Parathyroid adenoma (tissue), 2 donors: ENCODE data around the gene SYT2.

ENCODE experiments used
- H2AFZ ChIP-seq: fragments of 300-600 bp; sonication (generic); one replicate; pipeline ENCODE4 v1.7.0; 2017; ENCODE audit warnings: antibody characterized with exemption, mild to moderate bottlenecking
- H3K27ac ChIP-seq: fragments of 300-600 bp; sonication (generic); one replicate; pipeline ENCODE4 v1.7.0; 2017
- H3K27me3 ChIP-seq: fragments of 300-600 bp; sonication (generic); one replicate; pipeline ENCODE4 v1.7.0; 2017; ENCODE audit warnings: low read length; ENCODE audit not compliant: control insufficient read depth, insufficient read depth
- H3K36me3 ChIP-seq: fragments of 300-600 bp; sonication (generic); one replicate; pipeline ENCODE4 v1.7.0; 2017; ENCODE audit warnings: low read length; ENCODE audit not compliant: control insufficient read depth, insufficient read depth
- H3K4me1 ChIP-seq: fragments of 300-600 bp; sonication (generic); one replicate; pipeline ENCODE4 v1.7.0; 2017; ENCODE audit warnings: control low read depth
- H3K4me2 ChIP-seq: fragments of 300-600 bp; sonication (generic); one replicate; pipeline ENCODE4 v1.7.0; 2017; ENCODE audit warnings: low read length
- H3K4me3 ChIP-seq: fragments of 300-600 bp; sonication (generic); one replicate; pipeline ENCODE4 v1.7.0; 2017; ENCODE audit warnings: low read depth, low read length
- H3K79me2 ChIP-seq: fragments of 300-600 bp; sonication (generic); one replicate; pipeline ENCODE4 v1.7.0; 2017; ENCODE audit warnings: control low read depth
- H3K9ac ChIP-seq: fragments of 300-600 bp; sonication (generic); one replicate; pipeline ENCODE4 v1.7.0; 2017; ENCODE audit warnings: mild to moderate bottlenecking
- H3K9me3 ChIP-seq: fragments of 300-600 bp; sonication (generic); one replicate; pipeline ENCODE4 v1.7.0; 2017; ENCODE audit warnings: low read length; ENCODE audit not compliant: control insufficient read depth
- CTCF ChIP-seq: fragments of 300-600 bp; sonication (generic); IDR thresholded peaks from one replicate; pipeline ENCODE4 v1.7.0; 2017; ENCODE audit warnings: antibody characterized with exemption, mild to moderate bottlenecking
- donor health status: primary hyperparathyroidism.

The SYT2 gene

GRCh38 chr1:202671399-202671798 lies 38.9 kb downstream of the SYT2 start:
- TF ChIP-seq CTCF: no peak
- Histone ChIP-seq H2AFZ (no peak overlapping the region), H3K4me1 (no peaks in the 10 kb centered on the region), H3K9ac (no peak overlapping the region), H3K4me3 (no peak overlapping the region), H3K36me3 (no peaks in the 10 kb centered on the region), H3K79me2 (no peaks in the 10 kb centered on the region), H3K27ac (no peak overlapping the region), H3K9me3 (no peaks in the 10 kb centered on the region), H3K27me3 (no peaks in the 10 kb centered on the region), H3K4me2 (no peak overlapping the region)

GRCh38 chr1:202665417-202665816 lies 44.8 kb downstream of the SYT2 start:
- no peaks in the 10 kb centered on the region for H3K27me3 ChIP-seq
- no peak for TF ChIP-seq CTCF
- no peak overlapping the region for H3K4me3 ChIP-seq
- no peak overlapping the region for H3K9ac ChIP-seq
- no peak overlapping the region for H3K27ac ChIP-seq
- no peaks in the 10 kb centered on the region for H3K79me2 ChIP-seq
- no peaks in the 10 kb centered on the region for H3K36me3 ChIP-seq
- no peak overlapping the region for H3K4me2 ChIP-seq
- H3K4me1 ChIP-seq: no peaks in the 10 kb centered on the region
- H3K9me3 ChIP-seq: no peaks in the 10 kb centered on the region
- H2AFZ ChIP-seq: no peak overlapping the region

- TF ChIP-seq CTCF: no peak
- H3K9ac ChIP-seq: no peak overlapping the region
- no peak overlapping the region for H3K27ac ChIP-seq
- no peaks in the 10 kb centered on the region for H3K27me3 ChIP-seq
- no peaks in the 10 kb centered on the region for H3K4me1 ChIP-seq
- no peak overlapping the region for H2AFZ ChIP-seq
- no peak overlapping the region for H3K4me3 ChIP-seq
- H3K36me3 ChIP-seq: no peaks in the 10 kb centered on the region
- no peaks in the 10 kb centered on the region for H3K9me3 ChIP-seq
- H3K79me2 ChIP-seq: no peaks in the 10 kb centered on the region
- no peak overlapping the region for H3K4me2 ChIP-seq
Observed at GRCh38 chr1:202664083-202664482, 46.2 kb downstream of the SYT2 start.

GRCh38 chr1:202663131-202663530 lies 47.1 kb downstream of the SYT2 start:
- no peak for TF ChIP-seq CTCF
- no peak overlapping the region for H2AFZ ChIP-seq
- no peak overlapping the region for H3K4me2 ChIP-seq
- no peaks in the 10 kb centered on the region for H3K79me2 ChIP-seq
- no peaks in the 10 kb centered on the region for H3K36me3 ChIP-seq
- no peaks in the 10 kb centered on the region for H3K4me1 ChIP-seq
- no peak overlapping the region for H3K27ac ChIP-seq
- H3K4me3 ChIP-seq: no peak overlapping the region
- H3K27me3 ChIP-seq: no peaks in the 10 kb centered on the region
- no peak overlapping the region for H3K9ac ChIP-seq
- no peaks in the 10 kb centered on the region for H3K9me3 ChIP-seq

GRCh38 chr1:202662081-202662480 lies 48.2 kb downstream of the SYT2 start:
- Histone ChIP-seq H3K36me3 (no peaks in the 10 kb centered on the region), H2AFZ (no peak overlapping the region), H3K9ac (no peak overlapping the region), H3K4me1 (no peaks in the 10 kb centered on the region), H3K4me2 (no peak overlapping the region), H3K27ac (no peak overlapping the region), H3K4me3 (no peak overlapping the region), H3K79me2 (no peaks in the 10 kb centered on the region), H3K27me3 (no peaks in the 10 kb centered on the region), H3K9me3 (no peaks in the 10 kb centered on the region)
- TF ChIP-seq CTCF: no peak
